Activated CD8-positive, alpha-beta memory T cell treated with anti-CD3 and anti-CD28 coated beads for 1 hour (primary cell): Measurements from ENCODE around the gene HPS6.

Experiments used
- DNase-seq, 2 donors: peaks; one replicate each; pipeline ENCODE4 v3.0.0-alpha.2; 2020; ENCODE audit warnings: low read depth in 1 of 2; ENCODE audit errors: extremely low read depth in 1 of 2

HPS6 gene

DNA sequence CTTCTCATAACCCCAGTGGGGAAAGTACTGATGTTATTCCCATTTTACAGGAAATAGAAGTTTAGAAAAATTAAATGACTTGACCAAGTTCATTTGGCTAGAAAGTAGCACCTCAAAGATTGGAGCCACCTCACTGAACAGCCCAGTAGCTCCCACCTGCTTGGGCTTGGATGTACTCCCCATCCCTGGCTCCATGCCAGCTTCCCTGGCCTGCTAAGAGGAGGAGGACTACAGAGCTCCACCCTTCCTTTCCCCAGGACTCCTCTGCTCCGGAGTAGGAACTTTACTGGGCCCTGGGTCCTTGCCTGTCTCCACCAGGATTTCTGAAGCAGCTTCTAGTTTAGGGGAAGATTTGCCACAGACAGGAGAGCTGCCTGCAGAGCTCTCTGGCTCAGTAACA, 3.1 kb downstream of the HPS6 start:
- no peak for DNase-seq

DNA sequence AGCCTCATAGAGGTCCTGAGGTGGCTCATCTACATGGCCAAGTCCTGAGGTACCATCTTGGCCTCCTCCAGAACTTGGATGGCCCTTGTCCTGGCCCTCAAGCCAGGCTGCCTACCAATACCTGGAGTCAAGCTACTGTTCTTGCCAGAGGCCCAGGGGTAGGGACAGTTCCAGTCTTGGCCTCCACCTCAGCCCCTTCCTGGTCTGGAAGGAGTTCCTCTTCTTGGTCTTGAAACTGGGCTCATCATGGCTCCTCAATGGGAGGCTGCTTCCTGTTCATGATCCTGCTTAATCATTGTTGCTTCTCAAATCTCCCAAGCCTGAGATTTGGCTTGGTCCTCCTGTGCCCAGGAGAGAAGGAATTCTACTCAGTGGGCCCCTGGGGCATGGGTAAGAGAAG, 3.9 kb downstream of the HPS6 start:
- DNase-seq: no peak

DNA sequence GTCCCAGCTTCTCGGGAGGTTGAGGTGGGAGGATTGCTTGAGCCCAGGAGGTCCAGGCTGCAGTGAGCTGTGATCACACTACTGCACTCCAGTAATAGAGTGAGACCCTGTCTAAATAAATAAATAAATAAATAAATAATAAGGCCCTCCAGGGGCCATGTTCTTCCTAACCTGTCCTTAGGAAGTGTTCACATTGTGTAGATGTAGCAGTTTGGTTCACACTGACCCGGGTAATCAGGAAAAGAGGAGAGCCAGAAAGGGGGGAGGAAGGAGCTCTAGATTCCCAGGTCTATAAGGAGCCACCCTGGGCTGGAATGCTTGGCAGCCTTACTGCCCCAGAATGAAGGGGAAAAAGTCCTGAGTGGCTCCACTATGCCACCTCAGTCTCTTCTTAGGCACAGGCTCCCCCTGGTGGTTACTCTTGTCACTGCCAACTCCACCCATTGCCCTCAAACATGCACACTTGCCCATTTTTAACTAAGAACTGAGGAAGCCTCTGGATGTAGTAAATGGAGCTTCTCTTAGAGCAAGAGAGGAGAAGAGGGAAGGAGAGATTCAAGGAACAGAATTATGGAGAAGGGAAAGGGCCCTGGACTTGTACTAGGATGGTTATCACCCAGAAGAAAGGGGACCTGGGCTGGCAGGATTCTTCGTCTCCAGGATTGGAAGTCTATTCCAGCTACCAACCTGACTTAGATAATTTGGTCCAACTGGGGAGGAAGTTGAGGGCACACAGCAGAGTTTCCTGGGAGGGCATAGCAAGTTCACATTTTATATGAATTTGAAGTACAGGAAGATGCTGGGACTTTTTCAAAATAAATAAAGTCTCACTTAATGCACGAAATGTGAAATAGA, 7.8 kb downstream of the HPS6 start:
- DNase-seq: peak; percentile 62 to 65

DNA sequence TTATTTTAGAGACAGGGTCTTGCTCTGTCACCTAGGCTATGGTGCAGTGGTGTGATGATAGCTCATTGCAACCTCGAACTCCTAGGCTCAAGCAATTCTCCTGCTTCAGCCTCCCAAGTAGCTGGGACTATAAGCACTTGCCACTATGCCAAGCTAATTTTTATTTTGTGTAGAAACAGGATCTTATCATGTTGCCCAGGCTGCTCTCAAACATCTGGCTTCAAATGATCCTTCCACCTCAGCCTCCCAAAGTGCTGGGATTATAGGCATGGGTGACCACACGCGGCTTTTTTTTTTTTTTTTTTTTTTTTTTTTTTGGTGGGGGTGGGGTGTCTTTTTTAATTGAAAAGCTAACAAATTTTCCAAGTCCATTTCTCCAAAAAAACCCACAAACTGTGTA, 18.4 kb downstream of the HPS6 start:
- no peak for DNase-seq

DNA sequence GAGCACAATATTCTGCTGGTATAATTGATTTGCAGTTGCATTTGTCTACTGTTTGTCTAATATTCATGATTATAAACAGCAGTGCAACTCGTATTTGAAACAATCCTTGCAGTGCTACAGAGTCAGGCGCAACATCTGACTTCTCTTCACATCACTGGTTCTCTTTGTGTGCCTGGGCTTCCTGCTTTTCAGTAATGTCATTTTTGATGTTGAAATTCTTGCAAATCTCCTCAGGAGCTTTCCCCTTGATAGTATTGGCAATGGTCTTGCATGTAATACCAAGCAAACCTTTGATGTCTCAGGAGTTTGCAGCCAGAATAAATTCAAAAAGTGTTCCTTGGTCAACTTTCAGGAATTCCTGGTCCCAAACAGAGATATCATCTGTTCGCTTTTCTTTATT, 20.2 kb downstream of the HPS6 start:
- no peak for DNase-seq

DNA sequence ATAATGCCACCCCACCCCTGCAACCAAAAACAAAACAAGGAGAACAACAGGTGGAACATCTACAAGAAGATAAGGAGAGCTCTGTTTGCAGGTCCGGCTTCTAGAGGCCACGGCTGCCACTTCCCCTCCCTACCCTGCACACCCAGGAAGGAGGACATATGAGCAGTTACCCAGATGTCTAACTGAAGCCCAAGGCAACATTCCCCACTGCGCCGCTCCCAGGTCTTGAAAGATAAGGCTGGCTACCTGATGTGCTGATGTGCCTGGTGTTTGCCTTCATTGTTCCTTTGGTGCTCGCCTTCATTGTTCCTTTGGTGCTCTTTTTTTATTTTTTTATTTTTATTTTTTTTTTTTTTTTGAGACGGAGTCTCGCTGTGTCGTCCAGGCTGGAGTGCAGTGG, 21.0 kb downstream of the HPS6 start:
- DNase-seq: no peak

DNA sequence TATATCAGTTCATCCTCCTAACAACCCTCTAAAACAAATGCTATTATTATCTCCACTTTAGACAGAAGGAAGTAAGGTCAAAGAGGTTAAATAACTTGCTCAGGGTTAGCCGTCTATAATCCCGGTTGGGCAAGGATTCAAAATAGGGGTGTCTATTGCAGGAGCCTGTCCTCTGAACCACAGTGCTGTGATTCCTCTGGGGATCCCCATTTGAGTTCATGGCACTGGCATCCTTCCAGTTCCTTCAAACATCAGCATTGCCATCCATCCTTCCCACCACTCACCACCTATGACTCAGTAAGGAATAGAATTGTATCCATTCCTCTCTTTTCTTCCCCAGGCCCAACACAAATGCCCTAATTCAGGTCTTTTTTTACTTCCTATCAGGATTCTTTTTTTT, 25.6 kb downstream of the HPS6 start:
- no peak for DNase-seq

DNA sequence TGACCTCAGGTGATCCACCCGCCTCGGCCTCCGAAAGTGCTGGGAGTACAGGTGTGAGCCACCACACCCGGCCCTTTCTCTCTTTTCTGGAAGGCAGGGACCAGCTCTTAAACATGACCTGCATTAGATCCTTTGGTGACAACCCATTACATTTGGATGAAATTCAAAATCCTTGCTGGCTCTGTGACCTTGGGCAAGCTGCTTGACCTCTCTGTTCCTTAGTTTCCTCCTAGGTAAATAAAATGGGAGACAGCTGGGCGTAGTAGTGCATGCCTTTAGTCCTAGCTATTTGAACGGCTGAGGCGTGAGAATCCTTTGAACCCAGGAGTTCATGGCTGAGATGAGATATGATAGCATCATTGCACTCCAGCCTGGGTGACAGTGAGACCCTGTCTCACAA, 31.3 kb downstream of the HPS6 start:
- DNase-seq: no peak

DNA sequence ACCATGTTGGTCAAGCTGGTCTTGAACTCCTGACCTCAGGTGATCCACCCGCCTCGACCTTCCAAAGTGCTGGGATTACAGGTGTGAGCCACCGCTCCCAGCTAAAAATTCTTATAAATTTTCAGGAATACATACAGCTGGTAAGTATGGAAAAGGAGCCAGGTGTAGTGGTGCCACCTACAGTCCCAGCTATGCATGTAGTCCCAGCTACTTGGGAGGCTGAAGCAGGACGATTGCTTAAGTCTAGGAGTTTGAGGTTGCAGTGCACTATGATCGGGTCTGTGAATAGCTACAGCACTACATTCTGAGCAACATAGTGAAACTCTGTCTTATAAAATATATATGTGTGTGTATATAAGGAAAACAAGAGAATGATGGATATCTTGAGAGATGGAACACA, 36.0 kb downstream of the HPS6 start:
- no peak for DNase-seq

DNA sequence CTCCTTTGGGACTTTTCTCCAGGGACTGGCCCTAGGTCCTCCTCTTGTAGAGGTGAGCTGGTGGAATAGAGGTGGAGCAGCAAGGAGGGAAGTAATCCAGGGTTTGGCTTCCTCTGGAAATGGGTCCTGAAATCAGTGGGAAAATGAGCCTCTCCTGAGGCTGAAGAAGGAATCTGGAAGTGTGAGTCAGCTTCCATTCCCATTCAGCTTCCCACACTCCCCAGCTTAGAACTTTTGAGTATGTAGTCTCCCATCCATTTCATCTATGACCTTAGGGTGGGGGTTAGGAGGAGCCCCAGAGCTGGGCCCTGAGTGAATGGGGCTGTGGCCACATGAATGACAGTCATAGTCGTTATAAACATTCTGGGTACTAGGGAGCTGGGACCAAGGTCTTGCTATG, 37.3 kb downstream of the HPS6 start:
- DNase-seq: no peak

DNA sequence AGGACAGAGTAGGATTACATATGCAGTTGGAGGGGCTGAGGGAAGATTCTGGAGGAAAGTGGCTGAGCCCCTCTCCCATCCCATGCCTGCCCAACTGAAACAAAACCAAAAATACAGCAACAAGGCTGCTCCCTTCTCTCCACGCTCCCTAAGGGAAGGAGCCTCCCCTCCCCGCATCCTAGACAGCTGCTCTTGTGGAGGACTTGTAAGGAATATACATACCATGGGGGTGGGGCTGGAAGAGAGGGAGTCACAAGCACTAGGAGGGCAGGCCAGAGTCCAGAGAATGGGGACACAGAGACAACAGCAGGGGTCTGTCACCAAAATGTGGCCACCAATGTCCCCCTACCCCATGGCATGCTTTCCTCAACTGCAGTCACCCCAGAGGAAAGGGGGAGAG, 41.8 kb downstream of the HPS6 start:
- no peak for DNase-seq

DNA sequence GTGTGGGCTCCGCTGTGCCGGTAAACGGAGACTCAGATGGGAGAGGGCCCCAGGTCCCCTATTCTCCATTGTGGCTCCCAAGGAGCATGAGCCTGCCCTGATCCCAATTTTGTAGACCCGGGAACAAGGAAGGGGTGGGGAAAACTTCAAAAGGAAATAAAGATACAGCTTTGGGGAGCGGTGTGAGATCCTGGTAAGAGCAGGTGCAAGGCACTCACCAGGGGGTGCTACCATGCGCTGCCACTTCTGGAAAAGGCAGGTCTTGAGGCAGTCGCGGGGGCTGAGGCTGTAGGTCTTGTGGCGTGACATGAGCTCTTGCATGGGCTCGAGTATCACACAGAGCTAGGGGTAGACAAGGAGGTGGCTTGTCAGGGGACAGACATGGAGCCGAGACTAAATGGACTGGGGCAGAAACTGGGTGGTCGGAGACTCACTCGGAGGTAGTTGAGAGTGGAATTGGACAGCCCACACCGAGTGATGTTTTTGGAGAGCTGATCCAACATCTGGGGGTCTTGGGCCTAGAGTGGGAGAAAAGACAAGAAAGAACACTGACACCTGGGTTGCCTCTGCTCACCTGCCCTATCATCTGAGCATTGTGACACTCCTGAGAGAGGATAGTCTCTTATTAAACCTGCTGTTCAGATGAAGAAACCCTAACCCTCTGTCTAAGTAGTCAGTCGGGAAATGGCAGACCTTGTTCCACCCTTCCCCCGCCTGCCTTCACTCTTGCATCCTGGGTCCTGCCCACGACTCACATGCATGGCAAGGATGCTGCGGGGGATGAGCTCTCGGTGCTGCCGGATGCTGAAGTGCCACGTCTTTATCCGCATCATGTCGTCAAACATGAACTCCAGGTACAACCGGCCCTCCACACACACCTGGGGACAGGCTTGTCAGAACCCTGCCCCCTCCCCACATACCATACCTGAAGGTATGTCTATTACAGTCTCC, 44.3 kb downstream of the HPS6 start:
- no peak for DNase-seq

DNA sequence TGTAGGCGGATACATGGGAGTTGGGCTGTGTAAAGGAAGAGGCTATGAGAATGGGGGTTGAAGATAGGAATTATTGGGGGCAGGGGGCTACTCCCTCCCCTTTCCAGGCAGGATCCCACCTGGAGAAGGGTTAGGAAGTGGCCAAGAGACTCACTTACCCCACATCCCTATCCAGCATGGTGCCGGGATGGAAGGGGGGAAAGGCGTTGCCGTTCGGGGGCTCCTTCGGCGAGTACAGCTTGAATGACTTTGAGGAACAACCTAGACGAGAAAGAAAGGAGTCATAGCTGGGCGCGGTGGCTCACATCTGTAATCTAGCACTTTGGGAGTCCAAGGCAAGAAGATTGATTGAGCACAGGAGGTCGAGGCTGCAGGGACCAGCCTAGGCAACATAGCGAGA, 46.1 kb downstream of the HPS6 start:
- DNase-seq: no peak

DNA sequence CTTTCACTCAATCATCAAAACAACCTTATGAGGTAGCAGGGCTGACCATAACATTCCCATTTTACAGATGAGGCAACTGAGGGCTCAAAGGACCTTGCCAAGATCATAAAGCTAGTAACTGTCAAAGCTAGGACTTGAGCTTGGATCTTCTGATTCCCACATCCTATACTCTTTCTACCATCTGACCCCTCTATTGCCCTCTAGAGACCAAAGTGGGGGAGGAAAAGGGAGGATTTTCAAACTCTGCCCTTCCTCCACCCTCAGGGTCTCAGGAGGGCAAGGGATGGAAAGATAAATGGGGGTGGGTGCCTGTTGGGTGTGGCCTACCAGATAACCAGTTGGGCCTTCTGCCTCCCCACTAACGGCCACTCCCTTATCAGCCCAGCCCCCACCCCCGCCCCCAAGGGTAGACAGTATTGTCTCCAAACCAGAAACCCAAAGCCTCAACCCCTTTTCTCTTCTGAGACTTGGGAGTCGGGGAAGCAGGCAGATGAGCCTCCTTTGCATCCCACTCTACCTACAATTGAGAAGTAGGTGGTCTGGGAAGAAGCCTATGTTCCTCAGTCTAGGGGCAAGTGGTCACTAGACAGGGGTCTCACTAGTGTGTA, 47.2 kb downstream of the HPS6 start:
- DNase-seq: no peak

DNA sequence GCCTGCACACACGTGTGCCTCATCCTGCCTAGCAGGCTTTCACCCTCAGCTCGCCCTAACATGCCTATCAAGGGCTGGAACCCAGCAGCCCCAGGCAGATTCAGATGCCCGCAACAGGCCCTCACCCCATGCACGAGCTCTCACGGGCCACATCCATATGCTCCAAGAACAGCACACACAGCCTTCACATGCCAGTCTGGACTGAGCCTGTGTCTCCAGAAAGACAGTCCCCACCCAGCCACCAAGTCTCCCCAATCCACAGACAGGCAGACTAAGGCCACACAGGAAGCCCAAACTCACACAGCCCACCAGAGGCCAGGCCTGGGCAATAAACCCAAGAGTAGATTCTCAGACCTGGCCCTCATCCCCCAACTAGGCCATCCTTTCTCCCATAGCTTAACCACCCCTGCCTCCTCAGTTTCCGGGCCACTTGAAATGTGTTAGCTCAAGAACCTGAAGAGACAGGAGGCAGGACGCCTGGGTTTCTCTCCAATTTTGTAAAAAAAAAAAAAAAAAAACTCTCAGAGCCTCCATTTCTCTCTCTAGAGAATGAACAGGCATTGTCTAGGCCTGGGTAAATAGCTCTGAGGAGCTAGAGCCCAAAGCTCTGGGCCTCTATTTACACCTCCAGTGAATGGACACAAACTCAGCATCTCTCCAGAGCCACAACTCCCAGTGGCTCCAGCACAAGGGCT, 48.3 kb downstream of the HPS6 start:
- DNase-seq: no peak

DNA sequence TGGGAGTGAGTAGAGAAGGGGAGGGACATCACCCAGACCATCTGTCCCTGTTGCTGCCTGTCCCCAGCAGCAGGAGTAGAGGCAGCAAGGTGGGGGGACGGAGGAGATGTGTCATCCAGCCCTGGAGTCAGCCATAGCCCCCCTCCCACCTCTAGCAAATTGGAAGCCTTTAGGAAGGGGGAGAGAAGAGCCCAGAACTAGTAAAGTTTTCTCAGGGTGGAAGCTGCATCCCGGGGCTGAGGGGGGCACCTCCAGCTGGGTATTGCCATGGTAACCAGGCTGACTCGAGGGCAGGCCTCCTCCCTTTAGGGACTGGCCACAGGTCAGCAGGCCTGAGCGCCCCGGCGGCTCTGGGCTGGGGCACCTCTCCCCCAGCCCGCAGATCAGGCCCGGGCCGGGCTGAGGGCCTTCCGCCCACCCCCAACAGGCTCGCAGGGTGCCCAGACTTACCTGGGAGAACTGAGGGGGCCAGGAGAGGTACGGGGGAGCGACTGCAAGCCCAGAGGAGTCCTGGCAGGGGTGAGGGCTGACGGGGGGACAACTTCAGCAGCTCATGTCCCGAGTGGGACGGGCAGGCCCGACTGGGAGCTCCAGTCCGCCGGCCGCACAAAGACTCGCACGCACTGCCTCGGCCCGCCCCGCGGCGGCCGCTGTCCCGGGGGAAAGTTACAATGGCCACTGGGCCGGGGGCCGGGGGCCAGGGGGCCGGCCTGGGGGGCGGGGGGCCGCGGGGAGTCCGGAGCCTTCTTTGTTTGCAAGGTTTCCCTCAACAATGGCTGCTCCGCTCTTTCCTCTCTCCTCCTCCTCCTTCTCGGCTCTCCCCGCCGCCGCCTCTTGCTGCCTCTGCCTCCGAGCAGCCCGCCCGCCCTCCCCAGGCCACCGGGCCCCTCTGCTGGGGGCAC, 49.1 kb downstream of the HPS6 start:
- no peak for DNase-seq

DNA sequence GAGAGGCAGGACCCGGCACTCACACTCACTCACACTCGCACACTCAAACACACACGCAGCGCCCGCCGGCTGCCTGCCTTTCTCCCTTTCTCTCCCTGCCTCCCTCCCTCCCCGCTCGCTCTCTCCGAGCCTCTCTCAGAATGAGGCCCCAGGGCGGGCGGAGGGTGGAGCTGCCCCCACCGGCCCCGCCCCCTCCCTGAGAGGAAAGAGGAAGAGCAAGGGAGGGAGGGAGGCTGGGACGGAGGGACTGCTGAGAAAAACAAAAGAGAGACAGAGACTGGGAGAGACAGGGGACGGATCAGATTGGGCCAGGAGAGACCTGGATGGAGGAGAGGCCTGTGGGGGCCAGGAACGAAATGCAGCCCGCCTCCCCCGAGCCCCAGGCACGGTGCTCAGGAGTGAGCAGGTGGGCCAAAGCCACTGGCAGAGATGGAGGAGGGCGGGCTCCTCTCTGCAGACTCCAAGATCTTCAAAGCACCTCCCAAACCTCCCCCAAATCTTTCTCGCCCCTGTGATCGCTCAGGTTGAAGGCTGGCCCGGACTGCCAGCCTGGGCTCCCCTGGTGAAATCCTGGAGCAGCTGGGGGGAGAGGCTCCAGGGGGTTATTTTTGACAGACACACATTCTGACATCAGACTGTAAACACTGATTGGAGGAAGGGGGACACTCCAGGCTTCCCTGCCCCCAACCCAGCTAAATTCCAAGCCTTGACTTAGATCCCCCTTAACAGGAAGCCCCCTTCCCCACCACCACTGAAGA, 49.9 kb downstream of the HPS6 start:
- DNase-seq: peak; percentile 45 to 80

DNA sequence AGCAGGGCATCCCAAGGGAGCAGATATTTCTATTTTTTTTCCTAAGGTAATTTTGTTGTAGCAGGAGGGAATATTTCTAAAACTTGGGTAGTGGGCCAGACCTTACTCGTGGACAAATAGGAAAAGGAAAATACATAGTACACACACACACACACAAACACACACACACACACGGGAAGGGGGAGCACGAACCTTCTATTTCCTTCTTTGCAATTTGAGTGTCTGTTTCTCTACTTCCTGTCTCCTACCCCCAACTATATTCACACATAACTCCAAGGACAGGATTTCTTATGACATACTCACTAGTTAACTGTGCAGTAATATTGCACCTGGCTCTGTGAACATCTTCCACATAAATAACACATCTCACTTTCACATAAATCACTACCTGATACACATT, 50.6 kb downstream of the HPS6 start:
- DNase-seq: no peak

DNA sequence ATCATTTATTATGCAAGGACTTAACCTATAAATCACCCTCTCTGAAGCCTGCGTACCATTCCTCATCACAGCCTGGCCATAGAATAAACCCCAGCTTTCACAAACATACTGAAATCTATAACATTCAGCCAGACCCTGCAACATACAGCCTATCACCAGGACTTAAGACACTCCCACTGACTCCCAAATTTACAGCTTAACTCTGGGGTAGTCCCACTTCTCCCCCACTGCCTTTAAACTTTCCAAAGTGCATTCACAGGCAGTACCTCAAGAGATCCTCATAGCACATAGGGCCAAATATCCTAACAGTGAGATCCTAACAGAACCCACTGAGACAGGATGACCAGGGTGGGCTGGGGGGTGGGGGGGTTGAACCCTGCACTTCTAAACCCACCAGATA, 51.5 kb downstream of the HPS6 start:
- DNase-seq: no peak
